ENCODE measurements around the gene C6orf132. TPM values are rescaled to one million over a fixed set of nuclear protein-coding genes. Genes with fewer than 3 reads are reported as not detected.

C6orf132 gene
- total and polyA plus RNA-seq, 2 of the 8 experiments (the other 6 are each of a cell fraction or from before 2014, with no cell fraction given) = 31.5 to 64.0 TPM

DNA sequence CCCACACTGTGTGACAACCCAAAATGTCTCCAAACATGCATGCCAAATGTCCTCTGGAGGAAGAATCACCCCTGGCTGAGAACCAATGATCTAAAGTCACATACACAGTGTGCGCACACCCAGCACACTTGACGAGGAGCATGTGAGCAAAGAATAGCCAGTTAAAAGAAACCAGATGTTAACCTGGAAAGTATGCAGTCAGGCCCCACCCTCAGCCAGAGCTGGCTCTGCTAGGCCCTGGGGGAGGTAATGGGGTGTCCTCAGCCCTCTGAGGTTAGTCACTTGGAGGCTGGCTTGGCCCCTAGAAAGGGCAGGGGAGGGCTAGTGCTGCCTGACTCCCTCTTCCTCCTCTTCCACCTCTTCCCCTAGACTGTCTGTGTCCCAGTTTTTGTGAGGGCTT, 15.6 kb upstream of the C6orf132 start:
- H4K91ac ChIP-seq (replicated peaks; ENCODE audit: insufficient read length, low read length) = no peak overlapping the region

More for the DNA sequence above, 15.6 kb upstream of the C6orf132 start:
- H3K18ac ChIP-seq (ENCODE audit: extremely low read depth, low read length) = no peak overlapping the region
- 0 out of 2 replicates have a peak overlapping the region, but pooled peaks have one; percentile 7 for H2BK12ac ChIP-seq (ENCODE audit: low read depth, low read length)
- H4K5ac ChIP-seq (ENCODE audit: insufficient read length, low read depth, low read length) = no peak overlapping the region
- H3K4me1 ChIP-seq (replicated peaks in 1 of 4; ENCODE audit: control insufficient read depth in 3 of 4, insufficient read depth in 4 of 4, low read length in 3 of 4) = peaks cover 0 to 14% (median 8%) of the 10 kb centered on the region in 4 experiments
- FAIRE-seq (no peak), DNase-seq (ENCODE audit: low read depth in 1 of 2, low spot score in 2 of 2) (no peak)
- no peak overlapping the region for H3K23ac ChIP-seq (ENCODE audit: insufficient read length)
- no peaks in the 10 kb centered on the region for H3K79me2 ChIP-seq (ENCODE audit: control insufficient read depth in 1 of 2, insufficient read depth in 2 of 2, low read length in 2 of 2)
- no peak overlapping the region; the same call in 1 of the 2 replicates for H2AK5ac ChIP-seq (ENCODE audit: low read depth, low read length)
- no peak overlapping the region for H3K4me2 ChIP-seq (ENCODE audit: insufficient read depth in 1 of 2, low read depth in 2 of 2, low read length in 2 of 2)
- H3K79me1 ChIP-seq (ENCODE audit: low read depth, low read length) = no peaks in the 10 kb centered on the region
- H2AFZ ChIP-seq (ENCODE audit: low read length) = no peak overlapping the region
- H4K8ac ChIP-seq (ENCODE audit: extremely low read depth, insufficient read depth, low read length) = no peak overlapping the region
- ChIA-PET CTCF (ENCODE audit: partially characterized antibody) (interaction anchor here (0.8 to 3.0 kb wide), 4 partner anchors 24 to 62 kb away, joined by 3 to 14 read pairs (median 12); no protein-coding TSS in a partner anchor), POLR2A (ENCODE audit: partially characterized antibody) (interaction anchor here (0.6 to 1.0 kb wide), 3 partner anchors 10 to 69 kb away, joined by 3 to 4 read pairs (median 3); no protein-coding TSS in a partner anchor)
- H3K4ac ChIP-seq (replicated peaks; ENCODE audit: insufficient read length, low read depth, low read length) = no peak overlapping the region
- no peaks in the 10 kb centered on the region for H4K20me1 ChIP-seq (replicated peaks in 1 of 2; ENCODE audit: control insufficient read depth in 1 of 2, insufficient read depth in 2 of 2, low read length in 2 of 2)
- H3K14ac ChIP-seq (ENCODE audit: insufficient read length) = no peak overlapping the region
- no peaks in the 10 kb centered on the region for H3K23me2 ChIP-seq (ENCODE audit: low read depth, low read length)
- H2BK20ac ChIP-seq (ENCODE audit: low read length) = 0 out of 2 replicates have a peak overlapping the region, but pooled peaks have one; percentile 52
- H2BK5ac ChIP-seq (ENCODE audit: low read depth, low read length) = 0 out of 2 replicates have a peak overlapping the region, but pooled peaks have one; percentile 13
- H3K4me3 ChIP-seq (ENCODE audit: extremely low read depth in 1 of 4, insufficient read depth in 2 of 4, low read depth in 3 of 4, low read length in 4 of 4) = no peak overlapping the region
- no peak overlapping the region for H2BK120ac ChIP-seq (replicated peaks; ENCODE audit: low read depth, low read length)
- no peak overlapping the region for H3K9ac ChIP-seq (replicated peaks in 1 of 4; ENCODE audit: extremely low read depth in 1 of 4, low read depth in 3 of 4, low read length in 3 of 4)
- no peak overlapping the region for H2BK15ac ChIP-seq (ENCODE audit: low read length)
- no peak overlapping the region for H3K56ac ChIP-seq (replicated peaks; ENCODE audit: insufficient read length, low read depth, low read length)
- H3K27ac ChIP-seq (ENCODE audit: low read depth, low read length) = no peak overlapping the region
- TF ChIP-seq SP4 (IDR thresholded peaks at IDR 0.05; ENCODE audit: low read length) = no peak
- TF ChIP-seq NANOG (IDR thresholded peaks at IDR 0.05; ENCODE audit: insufficient read depth, low read depth, low read length, poor library complexity, severe bottlenecking) = no peak
- TF ChIP-seq SP2 (IDR thresholded peaks at IDR 0.05; ENCODE audit: low read length) = no peak
- no peak for TF ChIP-seq BCL11A (IDR thresholded peaks at IDR 0.05; ENCODE audit: low read depth in 2 of 2, low read length in 2 of 2)
- no peak for TF ChIP-seq HDAC6 (IDR thresholded peaks at IDR 0.05; ENCODE audit: low read depth, low read length)
- peaks cover 0 to 3% (median 0%) of the 10 kb centered on the region in 4 experiments; a peak in 3 of 7 replicates for H3K27me3 ChIP-seq (replicated peaks in 1 of 4; ENCODE audit: control insufficient read depth in 3 of 4, extremely low read depth in 1 of 4, insufficient read depth in 3 of 4, low read length in 3 of 4)
- H3K36me3 ChIP-seq (ENCODE audit: control insufficient read depth in 2 of 4, insufficient read depth in 4 of 4, low read length in 3 of 4) = no peaks in the 10 kb centered on the region
- 100% methylated on average over 2 of the region's 2 CpGs; no CpG with 5 or more reads in 1 of the 2 experiments for WGBS, 2 experiments (ENCODE audit: extremely low coverage in 1 of 2, insufficient coverage in 1 of 2, insufficient read length in 1 of 2, insufficient replicate concordance in 2 of 2, low coverage in 1 of 2, low lambda C conversion rate in 2 of 2, missing lambda C conversion rate in 1 of 2)
- no peaks in the 10 kb centered on the region for H3K9me3 ChIP-seq (ENCODE audit: insufficient read depth in 2 of 2, low read depth in 1 of 2, low read length in 1 of 2)

All from H1 (cell line).